GM12801 (cell line): ENCODE measurements around the gene DCDC2C.

Source experiments
- CTCF ChIP-seq: IDR thresholded peaks from one replicate; pipeline ENCODE4 v1.5.1; 2011; ENCODE audit warnings: control low read depth; ENCODE audit not compliant: insufficient read length; ENCODE audit errors: extremely low read depth

DCDC2C gene

GRCh38 chr2:3801506-3801905 is 98.1 kb downstream of the DCDC2C start:
- TF ChIP-seq CTCF: no peak

- no peak for TF ChIP-seq CTCF
Measured at GRCh38 chr2:3805201-3805939, 102.0 kb downstream of the DCDC2C start.

- no peak for TF ChIP-seq CTCF
Measured at GRCh38 chr2:3806168-3806567, 102.8 kb downstream of the DCDC2C start.

GRCh38 chr2:3806730-3807129 is 103.4 kb downstream of the DCDC2C start:
- TF ChIP-seq CTCF: no peak

- TF ChIP-seq CTCF: no peak
Measured at GRCh38 chr2:3807853-3808252, 104.5 kb downstream of the DCDC2C start.

- no peak for TF ChIP-seq CTCF
Measured at GRCh38 chr2:3814706-3815245, 111.4 kb downstream of the DCDC2C start.

GRCh38 chr2:3823748-3824147 is 120.4 kb downstream of the DCDC2C start:
- no peak for TF ChIP-seq CTCF
